Measurements from ENCODE around the gene C11orf65.

GRCh38 chr11:108432783-108433182, 34.5 kb downstream of the C11orf65 start:
- TF ChIP-seq CTCF (IDR thresholded peaks at IDR 0.05): no peak
- no peak for TF ChIP-seq POLR2A (IDR thresholded peaks at IDR 0.05)
